HTERT RPE-1 (cell line): ENCODE measurements around the gene RPS25.
"Not testable (repeated sequence)": the region's sequence is repeated elsewhere in the genome, so short reads cannot be mapped to it uniquely, and the experiment has no call there.

Source experiments
- in situ Hi-C: fragments of 300-500 bp; cut with MboI; formaldehyde crosslinking; loops from 4 replicates; pipeline ENCODE4 v1.14.3; 2020; ENCODE audit warnings: low sequenced_read_pairs

RPS25 gene

GRCh38 chr11:119018074-119018938 is at the start of gene RPS25, which contains the start of gene TRAPPC4:
Gene RPS25 (minus strand): TSS chr11:119018343. CDS start chr11:119018284, 59 bp downstream.
Gene TRAPPC4 (plus strand): TSS chr11:119018766. CDS start chr11:119018796, 30 bp downstream.
- in situ Hi-C loops = no loop called here

- in situ Hi-C loops = no loop called here
Measured at GRCh38 chr11:119067371-119068222, 49.5 kb upstream of the RPS25 start, which contains the start of gene VPS11. Gene VPS11 (plus strand): TSS chr11:119067818. CDS start chr11:119067824, 6 bp downstream.

- in situ Hi-C loops = no loop called here
Measured at GRCh38 chr11:119065369-119065768, 47.2 kb upstream of the RPS25 start.

GRCh38 chr11:119062779-119063178 is 44.6 kb upstream of the RPS25 start:
- in situ Hi-C loops = no loop called here

- in situ Hi-C loops = no loop called here
Measured at GRCh38 chr11:119061256-119061655, 43.1 kb upstream of the RPS25 start.

- in situ Hi-C loops = not testable (repeated sequence)
Measured at GRCh38 chr11:119059128-119059527, 41.0 kb upstream of the RPS25 start.

GRCh38 chr11:119057000-119057769 is 39.0 kb upstream of the RPS25 start, which contains the start of gene HYOU1:
Gene HYOU1 (minus strand): TSS chr11:119057205. CDS start chr11:119056160, 1,045 bp downstream.
- in situ Hi-C loops = no loop called here

- in situ Hi-C loops = no loop called here
Measured at GRCh38 chr11:119056421-119056999, 38.4 kb upstream of the RPS25 start.

- in situ Hi-C loops = no loop called here
Measured at GRCh38 chr11:119055901-119056300, 37.8 kb upstream of the RPS25 start.

- in situ Hi-C loops = no loop called here
Measured at GRCh38 chr11:119054418-119054817, 36.3 kb upstream of the RPS25 start.

GRCh38 chr11:119052163-119052814 is 34.1 kb upstream of the RPS25 start:
- in situ Hi-C loops = no loop called here

GRCh38 chr11:119051440-119052162 is 33.5 kb upstream of the RPS25 start:
- in situ Hi-C loops = no loop called here

GRCh38 chr11:119049081-119049480 is 30.9 kb upstream of the RPS25 start:
- in situ Hi-C loops = no loop called here

GRCh38 chr11:119048644-119049043 is 30.5 kb upstream of the RPS25 start:
- in situ Hi-C loops = no loop called here

- in situ Hi-C loops = no loop called here
Measured at GRCh38 chr11:119047205-119047604, 29.1 kb upstream of the RPS25 start.

GRCh38 chr11:119046489-119046888 is 28.3 kb upstream of the RPS25 start:
- in situ Hi-C loops = no loop called here

- in situ Hi-C loops = no loop called here
Measured at GRCh38 chr11:119044708-119045107, 26.6 kb upstream of the RPS25 start.

GRCh38 chr11:119042927-119043326 is 24.8 kb upstream of the RPS25 start:
- in situ Hi-C loops = no loop called here
